Ascending aorta (tissue), 2 donors: ENCODE results near the gene DENND4B. TPM values are rescaled to one million over a fixed set of nuclear protein-coding genes. Genes with fewer than 3 reads are reported as not detected.
A peak's percentile ranks its signal among the peaks of the same experiment; 100 is the strongest.

Experiments used
- DNase-seq, 2 donors: peaks; one replicate each; pipeline ENCODE4 v3.0.0-alpha.2; 2019; ENCODE audit warnings: low spot score in 2 of 2
- H3K27ac ChIP-seq, 2 donors: fragments of 200-600 bp; sonication (generic); one replicate each; pipeline ENCODE4 v1.5.1; 2016 to 2017; ENCODE audit warnings: mild to moderate bottlenecking in 1 of 2
- H3K27me3 ChIP-seq: fragments of 200-600 bp; sonication (generic); one replicate; pipeline ENCODE4 v1.5.1; 2017
- H3K36me3 ChIP-seq, 2 donors: fragments of 200-600 bp; sonication (generic); one replicate each; pipeline ENCODE4 v1.5.1; 2016
- H3K4me1 ChIP-seq, 2 donors: fragments of 200-600 bp; sonication (generic); one replicate each; pipeline ENCODE4 v1.5.1; 2016 to 2017; ENCODE audit warnings: mild to moderate bottlenecking in 1 of 2
- H3K4me3 ChIP-seq, 2 donors: fragments of 200-600 bp; sonication (generic); one replicate each; pipeline ENCODE4 v1.5.1; 2016 to 2017; ENCODE audit warnings: mild to moderate bottlenecking in 1 of 2
- H3K9me3 ChIP-seq, 2 donors: fragments of 200-600 bp; sonication (generic); one replicate each; pipeline ENCODE4 v1.5.1; 2016
- CTCF ChIP-seq, 3 experiments: fragments of 200-600 bp in 2 of 3; fragments of 450-650 bp in 1 of 3; sonication (generic) in 2 of 3; IDR thresholded peaks; one replicate each; pipeline ENCODE4 v1.5.1; 2016 to 2019; ENCODE audit warnings: antibody characterized with exemption in 3 of 3, mild to moderate bottlenecking in 1 of 3, moderate library complexity in 1 of 3
- intact Hi-C: fragments of 100-400 bp; cut with DNase I; formaldehyde crosslinking; loops from one replicate; pipeline ENCODE4 v1.15.1; 2023
- total RNA-seq: library from RNA; depleted of rRNA; stranded (reverse); fragments of >200 nt; gene quantifications from one replicate; pipeline ENCODE4 v1.1.0, GENCODE V29; 2016

DENND4B gene
- 80.0 TPM for total RNA-seq

DNA sequence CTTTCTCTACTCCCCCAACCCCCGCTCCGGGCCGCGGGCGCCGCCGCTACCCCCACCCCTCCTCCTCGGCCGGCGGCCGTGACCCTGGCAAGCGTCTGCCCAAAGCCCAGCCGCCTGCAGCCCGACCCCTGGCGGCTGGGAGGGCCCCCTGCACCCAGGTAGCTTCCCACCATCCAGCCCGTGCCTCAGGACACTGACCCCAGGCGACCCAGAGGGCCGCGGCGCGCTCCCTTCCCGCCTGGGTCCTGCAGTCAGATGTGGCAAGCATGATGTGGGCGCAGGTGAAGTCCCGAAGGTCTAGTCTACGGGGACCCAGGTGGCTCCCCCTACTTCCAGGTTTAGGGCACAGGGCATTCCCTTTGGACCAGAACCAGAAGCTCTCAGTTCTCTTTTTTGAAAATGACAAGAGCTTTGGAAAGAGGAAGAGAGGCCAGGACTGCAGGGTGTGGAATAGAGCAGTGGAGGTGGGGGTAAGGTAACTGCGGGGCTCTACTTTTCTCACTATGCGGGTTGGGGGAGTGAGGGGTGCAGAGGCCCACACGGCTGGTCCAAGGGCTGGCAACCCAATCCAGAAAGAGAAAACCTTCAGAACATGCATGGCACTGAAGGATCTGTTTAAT lies at the start of gene DENND4B:
TSS of gene DENND4B (minus strand) at position 97 of the 620 bp plus-strand sequence. CDS start 2,344 bp downstream, outside the sequence.
- Histone ChIP-seq H3K27me3 (no peaks in the 10 kb centered on the region), H3K4me3 (peak within 1 kb of the TSS; percentile 93 to 99), H3K27ac (peak within 1 kb of the TSS; percentile 89 to 98), H3K36me3 (peaks cover 58 to 59% of the 10 kb centered on the region in 2 donors), H3K4me1 (peaks cover 4 to 9% of the 10 kb centered on the region in 2 donors), H3K9me3 (no peaks in the 10 kb centered on the region)
- peak; percentile 93 to 99 (median 97) for TF ChIP-seq CTCF (IDR thresholded peaks at IDR 0.05)
- peak; percentile 21 to 91 for DNase-seq
- intact Hi-C loops, result loop anchor here (1.0 to 5.0 kb wide), 7 partner anchors 12 to 459 kb away; partner anchors contain the start of genes CREB3L4, CRTC2, HAX1 and RAB13

DNA sequence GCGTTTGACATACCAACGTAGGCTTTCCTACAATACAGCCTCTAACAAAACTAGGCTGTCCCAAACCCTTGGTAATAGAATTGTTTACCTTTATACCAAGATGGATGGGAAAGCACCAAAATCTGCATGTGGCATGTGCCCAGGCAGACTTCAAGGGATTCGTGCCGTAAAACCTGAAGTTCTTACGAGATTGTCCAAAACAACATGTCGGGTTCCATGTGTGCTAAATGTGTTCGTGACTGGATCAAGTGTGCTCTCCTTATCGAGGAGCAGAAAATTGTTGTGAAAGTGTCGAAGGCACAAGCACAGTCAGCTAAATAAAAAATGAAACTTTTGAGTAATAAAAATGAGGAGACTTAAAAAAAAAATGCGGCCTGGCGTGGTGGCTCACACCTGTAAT lies 49.1 kb upstream of the DENND4B start:
- H3K27ac ChIP-seq, result no peak overlapping the region
- no peak for DNase-seq
- H3K4me3 ChIP-seq, result no peak overlapping the region
- peaks cover 31 to 44% of the 10 kb centered on the region in 2 donors for H3K36me3 ChIP-seq
- peaks cover 7 to 22% of the 10 kb centered on the region in 2 donors for H3K4me1 ChIP-seq
- intact Hi-C loops, result no loop called here
- no peaks in the 10 kb centered on the region for H3K9me3 ChIP-seq
- H3K27me3 ChIP-seq, result no peaks in the 10 kb centered on the region
- TF ChIP-seq CTCF (IDR thresholded peaks at IDR 0.05), result no peak

DNA sequence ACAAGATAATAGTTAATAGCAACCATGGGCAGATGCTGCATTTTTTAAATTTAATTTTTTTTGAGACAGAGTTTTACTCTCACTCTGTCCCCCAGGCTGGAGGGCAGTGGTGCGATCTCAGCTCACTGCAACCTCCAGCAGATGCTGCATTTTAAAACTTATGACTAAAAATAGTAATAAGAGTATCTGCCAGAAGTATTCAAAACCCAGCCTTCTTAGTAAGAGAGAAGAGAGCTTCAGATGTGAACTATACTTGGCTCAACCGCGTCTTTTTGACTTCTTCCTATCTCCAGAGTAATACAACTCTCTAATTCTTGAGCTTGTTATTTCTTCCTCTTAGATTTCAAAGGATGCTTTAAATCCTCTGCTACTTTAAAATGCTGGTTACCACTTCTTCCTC lies 48.7 kb upstream of the DENND4B start:
- H3K9me3 ChIP-seq, result no peaks in the 10 kb centered on the region
- DNase-seq, result no peak
- H3K4me1 ChIP-seq, result peaks cover 7 to 22% of the 10 kb centered on the region in 2 donors
- no peak for TF ChIP-seq CTCF (IDR thresholded peaks at IDR 0.05)
- H3K4me3 ChIP-seq, result no peak overlapping the region
- H3K27ac ChIP-seq, result no peak overlapping the region
- intact Hi-C loops, result no loop called here
- H3K36me3 ChIP-seq, result peaks cover 31 to 44% of the 10 kb centered on the region in 2 donors
- no peaks in the 10 kb centered on the region for H3K27me3 ChIP-seq

- peaks cover 31 to 44% of the 10 kb centered on the region in 2 donors for H3K36me3 ChIP-seq
- peak overlapping the region; percentile 64 to 73 for H3K4me3 ChIP-seq
- H3K9me3 ChIP-seq, result no peaks in the 10 kb centered on the region
- no peak for DNase-seq
- no peaks in the 10 kb centered on the region for H3K27me3 ChIP-seq
- peak overlapping the region; percentile 86 to 88 for H3K27ac ChIP-seq
- intact Hi-C loops, result loop anchor here (2.0 kb wide), 2 partner anchors 191 to 281 kb away; partner anchors contain the start of gene HAX1
- peaks cover 7 to 25% of the 10 kb centered on the region in 2 donors for H3K4me1 ChIP-seq
- TF ChIP-seq CTCF (IDR thresholded peaks at IDR 0.05), result no peak
Observed at GRCh38 chr1:153991806-153992205, 45.3 kb upstream of the DENND4B start.

DNA sequence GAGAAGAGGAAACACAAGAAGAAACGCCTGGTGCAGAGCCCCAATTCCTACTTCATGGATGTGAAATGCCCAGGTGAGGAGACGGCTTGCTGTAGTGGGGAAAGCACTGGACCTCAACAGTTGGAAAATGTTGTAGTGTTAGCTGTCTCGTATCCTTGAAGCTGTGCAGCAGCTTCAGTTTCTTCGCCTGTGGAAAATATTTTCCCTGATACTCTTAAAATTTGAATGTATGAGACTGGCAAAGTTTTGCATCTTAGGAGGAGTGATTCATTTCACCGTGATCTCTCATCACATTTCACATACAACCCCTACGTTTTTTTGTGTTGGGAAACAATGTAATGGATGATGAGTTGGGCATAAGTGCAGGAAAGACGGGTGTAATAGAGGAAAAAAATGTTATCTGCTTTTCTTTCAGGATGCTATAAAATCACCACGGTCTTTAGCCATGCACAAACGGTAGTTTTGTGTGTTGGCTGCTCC lies 44.7 kb upstream of the DENND4B start:
- intact Hi-C loops, result loop anchor here (2.0 kb wide), 2 partner anchors 192 to 282 kb away; partner anchors contain the start of gene HAX1
- Histone ChIP-seq H3K27ac (peak overlapping the region; percentile 86 to 88), H3K36me3 (peaks cover 29 to 41% of the 10 kb centered on the region in 2 donors), H3K4me3 (peak overlapping the region; percentile 64 to 73), H3K27me3 (no peaks in the 10 kb centered on the region), H3K9me3 (no peaks in the 10 kb centered on the region), H3K4me1 (peaks cover 7 to 28% of the 10 kb centered on the region in 2 donors)
- TF ChIP-seq CTCF (IDR thresholded peaks at IDR 0.05), result no peak
- no peak for DNase-seq
